HEK293T (cell line): ENCODE results near the gene TCF7L1.
"Not testable (repeated sequence)": the region's sequence is repeated elsewhere in the genome, so short reads cannot be mapped to it uniquely, and the experiment has no call there.

Source experiments
- CTCF ChIA-PET: fragments of 350-600 bp; formaldehyde crosslinking; extraction: SDS; loops from one replicate; lab custom pipeline; 2021; ENCODE audit warnings: antibody characterized with exemption, inconsistent platforms; lab: Yijun Ruan, JAX
- POLR2A ChIA-PET: fragments of 350-600 bp; formaldehyde crosslinking; extraction: SDS; loops from one replicate; lab custom pipeline; 2020; ENCODE audit warnings: antibody characterized with exemption, inconsistent platforms; lab: Yijun Ruan, JAX
- DNase-seq: peaks from one replicate; pipeline ENCODE4 v3.0.0; 2012; ENCODE audit warnings: mixed read lengths; ENCODE audit errors: extremely low spot score
- ARNT ChIP-seq: fragments of 450-650 bp; IDR thresholded peaks from 2 replicates; pipeline ENCODE4 v1.6.1; 2017; ENCODE audit warnings: mild to moderate bottlenecking
- BHLHE40 ChIP-seq: fragments of 450-650 bp; IDR thresholded peaks from 2 replicates; pipeline ENCODE4 v1.6.1; 2016; ENCODE audit warnings: mild to moderate bottlenecking, moderate library complexity, borderline replicate concordance
- CTBP1 ChIP-seq: fragments of 450-650 bp; IDR thresholded peaks from 2 replicates; pipeline ENCODE4 v1.6.1; 2016; ENCODE audit warnings: borderline replicate concordance
- ELF4 ChIP-seq: fragments of 450-650 bp; IDR thresholded peaks from 2 replicates; pipeline ENCODE4 v1.6.1; 2017; ENCODE audit warnings: antibody characterized with exemption
- FOXA1 ChIP-seq: fragments of 450-650 bp; IDR thresholded peaks from 2 replicates; pipeline ENCODE4 v1.6.1; 2016; ENCODE audit warnings: mild to moderate bottlenecking
- FOXK2 ChIP-seq: fragments of 450-650 bp; IDR thresholded peaks from 2 replicates; pipeline ENCODE4 v1.6.1; 2016; ENCODE audit warnings: mild to moderate bottlenecking
- FOXM1 ChIP-seq: fragments of 450-650 bp; IDR thresholded peaks from 2 replicates; pipeline ENCODE4 v1.6.1; 2017; ENCODE audit warnings: mild to moderate bottlenecking, borderline replicate concordance
- HDGF ChIP-seq: fragments of 450-650 bp; IDR thresholded peaks from 2 replicates; pipeline ENCODE4 v1.6.1; 2017; ENCODE audit warnings: antibody characterized with exemption, borderline replicate concordance
- L3MBTL2 ChIP-seq: fragments of 450-650 bp; conservative IDR thresholded peaks from 2 replicates; pipeline ENCODE4 v1.6.1; 2016; ENCODE audit warnings: mild to moderate bottlenecking
- LEF1 ChIP-seq: fragments of 450-650 bp; IDR thresholded peaks from 2 replicates; pipeline ENCODE4 v1.6.1; 2017; ENCODE audit warnings: mild to moderate bottlenecking, borderline replicate concordance
- NFRKB ChIP-seq: fragments of 450-650 bp; IDR thresholded peaks from 2 replicates; pipeline ENCODE4 v1.6.1; 2016; ENCODE audit warnings: mild to moderate bottlenecking, moderate library complexity
- SP1 ChIP-seq: fragments of 450-650 bp; IDR thresholded peaks from 2 replicates; pipeline ENCODE4 v1.6.1; 2017
- SUZ12 ChIP-seq: fragments of 450-650 bp; IDR thresholded peaks from 2 replicates; pipeline ENCODE4 v1.6.1; 2016; ENCODE audit warnings: mild to moderate bottlenecking
- TARDBP ChIP-seq: fragments of 450-650 bp; IDR thresholded peaks from 2 replicates; pipeline ENCODE4 v1.6.1; 2016
- ZNF384 ChIP-seq: fragments of 450-650 bp; IDR thresholded peaks from 2 replicates; pipeline ENCODE4 v1.6.1; 2016
- TF ChIP-seq, protein P1 (sequence below): fragments of 450-650 bp; IDR thresholded peaks from 2 replicates; pipeline ENCODE4 v1.6.1; 2016

Gene TCF7L1

DNA sequence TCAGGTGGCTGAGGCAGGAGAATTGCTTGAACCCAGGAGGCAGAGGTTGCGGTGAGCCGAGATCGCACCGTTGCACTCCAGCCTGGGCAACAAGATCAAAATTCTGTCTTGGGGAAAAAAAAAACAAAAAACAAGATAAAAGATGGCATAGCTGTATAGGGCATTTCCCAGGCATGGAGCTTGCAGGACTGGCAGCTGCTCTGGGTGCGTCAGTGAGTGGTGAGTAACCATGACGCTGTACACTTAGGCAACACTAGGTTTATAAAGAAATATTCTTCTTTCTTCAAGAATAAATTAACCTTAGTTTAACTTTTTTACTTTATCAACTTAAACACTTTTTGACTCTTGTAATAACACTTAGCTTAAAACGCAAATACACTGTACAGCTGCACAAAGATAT is 179.2 kb downstream of the TCF7L1 start:
- TF ChIP-seq TARDBP, result no peak
- TF ChIP-seq ELF4, result no peak
- no peak for TF ChIP-seq NFRKB
- no peak for TF ChIP-seq ZNF384
- no peak for TF ChIP-seq HDGF
- no peak for TF ChIP-seq SP1
- TF ChIP-seq BHLHE40, result no peak
- no peak for TF ChIP-seq LEF1
- no peak for TF ChIP-seq L3MBTL2
- no peak for TF ChIP-seq CTBP1
- no peak for TF ChIP-seq ARNT
- TF ChIP-seq, protein P1, sequence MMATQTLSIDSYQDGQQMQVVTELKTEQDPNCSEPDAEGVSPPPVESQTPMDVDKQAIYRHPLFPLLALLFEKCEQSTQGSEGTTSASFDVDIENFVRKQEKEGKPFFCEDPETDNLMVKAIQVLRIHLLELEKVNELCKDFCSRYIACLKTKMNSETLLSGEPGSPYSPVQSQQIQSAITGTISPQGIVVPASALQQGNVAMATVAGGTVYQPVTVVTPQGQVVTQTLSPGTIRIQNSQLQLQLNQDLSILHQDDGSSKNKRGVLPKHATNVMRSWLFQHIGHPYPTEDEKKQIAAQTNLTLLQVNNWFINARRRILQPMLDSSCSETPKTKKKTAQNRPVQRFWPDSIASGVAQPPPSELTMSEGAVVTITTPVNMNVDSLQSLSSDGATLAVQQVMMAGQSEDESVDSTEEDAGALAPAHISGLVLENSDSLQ, result no peak
- TF ChIP-seq FOXA1, result no peak
- TF ChIP-seq FOXM1, result no peak
- TF ChIP-seq SUZ12, result no peak
- no peak for TF ChIP-seq FOXK2
- DNase-seq, result no peak
- ChIA-PET CTCF (no interaction called here), POLR2A (interaction anchor here (0.9 kb wide), 1 partner anchor 13 kb away, joined by 3 read pairs; no protein-coding TSS in a partner anchor)

DNA sequence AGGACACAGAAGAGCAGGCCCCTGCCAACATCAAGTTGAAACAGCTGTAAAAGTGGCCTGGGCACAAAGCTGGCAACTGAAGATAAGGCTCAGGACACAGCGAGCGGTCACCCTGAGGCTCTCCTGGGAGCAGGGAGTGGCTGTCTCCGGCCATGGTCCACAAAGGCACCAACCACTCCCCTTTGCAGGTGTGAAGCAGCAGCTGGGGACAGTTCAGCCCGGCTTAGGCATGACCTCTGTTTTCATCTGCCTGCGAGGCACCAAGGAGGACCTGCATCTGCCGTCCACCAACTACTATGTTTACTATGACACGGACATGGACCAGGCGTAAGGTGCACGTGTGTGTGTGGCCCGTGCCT is 181.7 kb downstream of the TCF7L1 start:
- ChIA-PET POLR2A (no interaction called here), CTCF (interaction anchor here (1.4 kb wide), 1 partner anchor 13 kb away, joined by 3 read pairs; no protein-coding TSS in a partner anchor)
- TF ChIP-seq, protein P1, result no peak
- TF ChIP-seq ARNT, result no peak
- no peak for TF ChIP-seq FOXA1
- TF ChIP-seq FOXM1, result no peak
- no peak for TF ChIP-seq BHLHE40
- no peak for TF ChIP-seq HDGF
- TF ChIP-seq NFRKB, result no peak
- no peak for TF ChIP-seq CTBP1
- no peak for TF ChIP-seq L3MBTL2
- TF ChIP-seq SUZ12, result no peak
- no peak for TF ChIP-seq FOXK2
- TF ChIP-seq SP1, result no peak
- TF ChIP-seq TARDBP, result no peak
- no peak for TF ChIP-seq ZNF384
- no peak for DNase-seq

DNA sequence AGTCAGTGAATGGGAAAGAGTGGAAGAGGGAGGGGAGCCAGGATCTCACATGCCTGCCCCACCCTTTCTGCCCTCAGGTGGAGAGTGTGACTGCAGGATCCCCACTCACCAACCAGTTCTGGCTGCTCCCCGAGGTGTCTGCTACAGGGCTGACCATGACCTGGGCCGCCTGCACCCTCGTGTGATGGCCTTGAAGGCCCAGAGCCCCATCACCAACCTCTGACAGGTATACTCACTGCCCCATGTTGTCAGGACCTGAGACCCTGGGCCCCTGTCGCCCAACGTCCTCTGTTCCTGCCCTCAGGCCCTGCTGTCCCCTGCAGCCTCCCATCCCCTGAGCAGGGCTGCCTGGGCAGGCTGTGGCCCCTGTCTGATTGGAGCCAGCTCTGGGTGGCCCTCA is 182.7 kb downstream of the TCF7L1 start:
- POLR2A ChIA-PET, CTCF ChIA-PET, DNase-seq: not testable (repeated sequence)

DNA sequence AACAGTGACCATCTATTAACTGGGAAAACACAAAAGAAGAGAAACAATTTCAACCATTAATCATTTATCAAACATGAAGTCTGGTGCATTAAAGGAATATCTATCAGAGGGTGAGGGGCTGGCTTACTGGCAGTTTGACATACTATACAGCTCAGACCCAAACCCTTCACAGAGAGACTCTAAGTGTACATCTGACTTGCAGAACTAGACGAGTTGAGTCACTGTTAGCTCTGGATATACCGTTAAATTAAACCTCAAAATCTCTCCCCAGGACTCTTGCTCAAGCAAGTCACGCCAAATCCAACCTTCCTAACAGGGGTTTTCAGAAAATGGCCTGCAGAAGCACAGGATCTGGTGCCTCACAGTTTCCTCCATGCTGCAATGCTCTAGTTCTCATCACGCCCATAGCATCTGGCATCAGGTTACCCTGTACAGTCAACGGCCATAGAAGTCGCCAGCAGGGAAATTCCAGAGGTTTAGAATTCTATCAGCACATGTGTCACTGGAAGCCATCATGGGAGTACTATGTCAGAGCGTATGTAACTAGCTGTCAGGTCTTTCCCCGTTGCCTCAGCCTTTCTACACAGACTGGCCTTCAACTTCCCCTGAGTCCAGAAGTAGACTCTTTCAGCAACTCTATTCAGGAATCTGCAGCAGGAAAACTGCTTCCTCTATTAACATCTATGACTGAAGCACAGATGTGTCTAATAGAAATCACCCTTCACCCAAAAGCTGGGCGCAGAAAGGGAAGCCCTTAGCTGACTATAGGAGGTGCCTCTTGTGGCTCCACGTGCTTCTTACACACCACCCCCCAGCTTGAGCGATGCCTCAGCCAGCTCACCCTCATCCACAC is 185.3 kb downstream of the TCF7L1 start:
- CTCF ChIA-PET, result no interaction called here

DNA sequence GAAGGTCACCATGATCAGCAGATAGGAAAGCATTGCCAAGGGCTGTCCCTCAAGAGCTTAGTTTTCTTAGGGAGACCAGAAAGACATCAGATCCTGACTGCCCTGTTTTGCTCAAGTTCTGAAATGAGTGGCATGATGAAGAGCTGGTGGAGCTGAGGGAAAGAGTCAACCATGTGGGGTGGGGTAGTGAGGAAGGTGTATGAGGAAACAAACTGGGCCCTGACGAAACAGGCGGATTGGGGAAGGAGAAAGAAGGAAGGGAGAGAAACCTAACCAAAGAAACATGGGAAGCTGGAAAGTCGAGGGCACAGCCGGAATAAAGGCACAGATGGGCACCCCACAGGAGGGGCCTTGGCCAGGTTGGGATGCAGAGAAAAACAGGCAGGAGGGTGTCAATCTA is 186.6 kb downstream of the TCF7L1 start:
- CTCF ChIA-PET, result no interaction called here
- DNase-seq, result no peak
- no peak for TF ChIP-seq NFRKB
- no peak for TF ChIP-seq FOXA1
- no peak for TF ChIP-seq ELF4
- no peak for TF ChIP-seq BHLHE40
- TF ChIP-seq SUZ12, result no peak
- TF ChIP-seq, protein P1, result no peak
- TF ChIP-seq FOXM1, result no peak
- TF ChIP-seq L3MBTL2, result no peak
- TF ChIP-seq TARDBP, result no peak
- POLR2A ChIA-PET, result interaction anchor here (4.3 kb wide), 1 partner anchor 7 kb away, joined by 20 read pairs; the partner anchor contains the start of gene TGOLN2

More for the DNA sequence above, 185.3 kb downstream of the TCF7L1 start:
- POLR2A ChIA-PET, result interaction anchor here (0.7 to 4.3 kb wide), 2 partner anchors 9 to 36 kb away, joined by 3 to 20 read pairs; partner anchors contain the start of genes ELMOD3, RETSAT and TGOLN2
- no peak for TF ChIP-seq TARDBP
- TF ChIP-seq ELF4, result no peak
- no peak for TF ChIP-seq ARNT
- TF ChIP-seq L3MBTL2, result no peak
- DNase-seq, result no peak

DNA sequence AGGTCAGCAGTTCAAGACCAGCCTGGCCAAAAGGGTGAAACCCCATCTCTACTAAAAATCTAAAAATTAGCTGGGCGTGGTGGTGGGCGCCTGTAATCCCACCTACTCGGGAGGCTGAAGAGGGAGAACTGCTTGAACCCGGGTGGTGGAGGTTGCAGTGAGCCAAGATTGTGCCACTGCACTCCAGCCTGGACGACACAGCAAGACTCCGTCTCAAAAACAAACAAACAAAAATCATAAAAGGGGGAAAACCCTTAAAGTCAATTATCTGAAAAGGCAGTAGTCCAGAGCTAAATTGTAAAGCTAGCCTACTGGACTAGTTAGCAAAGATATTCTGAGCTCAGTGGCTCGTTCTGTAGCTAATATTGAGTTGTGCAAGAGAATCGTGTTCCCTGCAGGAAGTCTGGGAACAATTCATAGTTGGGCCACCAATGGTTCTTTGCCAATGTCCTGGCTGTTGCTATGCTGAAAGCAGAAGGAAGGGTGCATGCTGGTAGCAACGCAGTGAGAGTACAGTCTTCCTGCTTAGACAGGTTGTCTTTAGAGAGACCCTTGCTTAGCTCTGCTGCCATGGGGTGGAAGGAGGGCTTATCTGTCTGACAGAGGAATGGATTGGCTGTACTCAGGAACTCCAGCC is 190.3 kb downstream of the TCF7L1 start:
- CTCF ChIA-PET, result interaction anchor here (0.5 kb wide), 1 partner anchor 16 kb away, joined by 4 read pairs; no protein-coding TSS in a partner anchor

DNA sequence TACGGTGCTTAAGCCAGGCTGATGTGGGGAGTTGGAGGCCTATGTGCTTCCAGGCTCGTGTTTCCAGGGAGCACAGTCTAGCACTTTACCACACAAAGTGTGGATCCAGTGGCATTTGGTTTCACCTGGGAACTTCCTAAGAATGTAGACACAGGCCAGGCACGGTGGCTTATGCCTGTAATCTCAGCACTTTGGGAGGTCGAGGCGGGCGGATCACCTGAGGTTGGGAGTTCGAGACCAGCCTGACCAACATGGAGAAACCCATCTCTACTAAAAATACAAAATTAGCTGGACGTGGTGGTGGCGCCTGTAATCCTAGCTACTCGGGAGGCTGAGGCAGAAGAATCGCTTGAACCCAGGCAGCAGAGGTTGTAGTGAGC is 190.8 kb downstream of the TCF7L1 start:
- DNase-seq, CTCF ChIA-PET, POLR2A ChIA-PET: not testable (repeated sequence)

More for the DNA sequence above, 190.3 kb downstream of the TCF7L1 start:
- no peak for DNase-seq
- TF ChIP-seq SP1 (no peak), LEF1 (no peak), L3MBTL2 (no peak), FOXM1 (no peak), NFRKB (no peak), ARNT (no peak), ELF4 (no peak), TARDBP (no peak), SUZ12 (no peak), HDGF (no peak), BHLHE40 (no peak), ZNF384 (no peak), FOXA1 (no peak), FOXK2 (no peak)
- TF ChIP-seq, protein P1, result no peak
- POLR2A ChIA-PET, result no interaction called here
